Adrenal gland (tissue), 12 donors: Measurements from ENCODE around the gene FRY. TPM values are rescaled to one million over a fixed set of nuclear protein-coding genes. Genes with fewer than 3 reads are reported as not detected.

Experiments used
- DNase-seq, 7 donors: peaks; one replicate each; pipeline ENCODE4 v3.0.0-alpha.2; 2019 to 2020
- H3K27ac ChIP-seq, 5 donors: fragments of 200-600 bp; sonication (generic) in 4 of 5; 1 replicate in 3 of 5; 2 replicates in 2 of 5; pipeline versions ENCODE4 v1.5.1 to v1.8.0; 2016 to 2020; ENCODE audit warnings: mild to moderate bottlenecking in 1 of 5
- H3K27me3 ChIP-seq: fragments of 200-600 bp; 2 replicates; pipeline ENCODE4 v1.8.0; 2021
- H3K36me3 ChIP-seq, 2 donors: fragments of 200-600 bp; replicated peaks in 1 of 2; 1 replicate in 1 of 2; 2 replicates in 1 of 2; pipeline versions ENCODE4 v1.5.1 to v1.8.0; 2018 to 2022
- H3K4me1 ChIP-seq, 2 donors: fragments of 200-600 bp; replicated peaks in 1 of 2; 1 replicate in 1 of 2; 2 replicates in 1 of 2; pipeline versions ENCODE4 v1.5.1 to v1.8.0; 2018 to 2021
- H3K4me3 ChIP-seq, 4 donors: fragments of 200-600 bp; sonication (generic) in 3 of 4; one replicate each; pipeline ENCODE4 v1.5.1; 2016 to 2018
- H3K9me3 ChIP-seq, 3 donors: fragments of 200-600 bp; sonication (generic) in 1 of 3; replicated peaks in 1 of 3; 1 replicate in 2 of 3; 2 replicates in 1 of 3; pipeline versions ENCODE4 v1.5.1 to v1.8.0; 2016 to 2021
- POLR2A ChIP-seq, 2 donors: fragments of 450-650 bp; IDR thresholded peaks; one replicate each; pipeline ENCODE4 v1.6.1; 2017; ENCODE audit warnings: antibody characterized with exemption in 2 of 2, mild to moderate bottlenecking in 2 of 2, moderate library complexity in 1 of 2
- WGBS, 4 donors: extraction: QIAGEN DNeasy Blood & Tissue Kit in 2 of 4; methylation state at CpG; one replicate each; pipeline versions ENCODE4 v1.1.5 to v1.1.7; 2013 to 2017; 5-methylcytosine and 5-hydroxymethylcytosine counted together
- intact Hi-C, 2 donors: fragments of 100-400 bp; cut with DNase I; formaldehyde crosslinking; loops; one replicate each; pipeline versions ENCODE4 v1.14.1 to v1.15.0; 2022 to 2023
- polyA plus RNA-seq, 3 donors: library from polyadenylated mRNA; stranded (reverse); fragments of 200-250 nt in 2 of 3; fragments of 350-450 nt in 1 of 3; fragmentation: Illumina TruSeq in 1 of 3; extraction: RNeasy Lipid Tissue Mini Kit (QIAGEN cat#74804) in 1 of 3; gene quantifications; one replicate each; pipeline ENCODE4 v1.2.3, GENCODE V29; 2013 to 2014
- total RNA-seq, 9 donors: library from RNA; depleted of rRNA in 4 of 9; stranded (reverse); fragments of >200 nt in 4 of 9; fragments of 120-200 nt in 1 of 9; fragmentation: NEBNext Ultra II Directional in 1 of 9; extraction: Animal tissue kit (Norgen Biotek cat#: 25700) in 1 of 9; gene quantifications; one replicate each; pipeline versions ENCODE4 v1.1.0 to v1.2.4, GENCODE V29; 2013 to 2023
- TF ChIP-seq, protein P1 (sequence below), 6 experiments: fragments of 450-650 bp in 4 of 6; fragments of 200-600 bp in 2 of 6; sonication (generic) in 1 of 6; IDR thresholded peaks; 1 replicate in 5 of 6; 2 replicates in 1 of 6; pipeline versions ENCODE4 v1.5.1 to v1.8.0; 2016 to 2021; ENCODE audit warnings: antibody characterized with exemption in 6 of 6, mild to moderate bottlenecking in 2 of 6, moderate library complexity in 1 of 6
- donor health status: healthy with polysubstance abuse.
- donor health status: Bipolar disorder and iron deficiency.
- donor health status: DM: yes; HTN: yes; CAD: no.
- donor health status: DM: no; HTN: no; CAD: no.
- donor health status: DM: no; HTN: no; CAD: no.
- donor health status: DM: yes; HTN: yes; CAD: no.

The FRY gene
- total and polyA plus RNA-seq, 12 donors = 1.5 to 17.2 (median 7.3) TPM

DNA sequence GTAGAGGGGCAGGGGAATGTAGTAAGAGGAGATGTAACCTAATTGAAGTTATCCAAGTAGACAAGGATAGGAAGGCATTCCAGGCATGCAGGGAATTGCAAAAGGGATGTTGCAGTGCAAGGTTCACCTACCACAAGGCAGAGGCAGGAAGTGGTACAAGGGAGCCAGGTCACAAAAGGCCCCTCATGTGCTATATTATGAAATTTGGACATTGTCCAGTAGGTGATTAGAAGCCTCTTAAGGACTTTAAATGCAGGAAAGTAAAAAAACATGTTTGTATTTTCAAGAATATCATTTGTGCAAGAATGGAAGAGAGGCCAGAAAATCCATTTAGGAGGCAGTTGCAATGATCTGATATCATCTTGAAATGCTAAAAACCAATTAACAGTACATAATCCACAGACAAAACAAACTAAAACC, 111.4 kb downstream of the FRY start:
- no peaks in the 10 kb centered on the region for H3K9me3 ChIP-seq
- H3K27me3 ChIP-seq = no peaks in the 10 kb centered on the region
- no peak overlapping the region for H3K4me3 ChIP-seq
- DNase-seq = peak in 2 of 7 donors; percentile 2 to 63
- H3K27ac ChIP-seq = no peak overlapping the region
- no peaks in the 10 kb centered on the region for H3K36me3 ChIP-seq
- intact Hi-C loops = no loop called here
- no peaks in the 10 kb centered on the region for H3K4me1 ChIP-seq
- TF ChIP-seq, protein P1, sequence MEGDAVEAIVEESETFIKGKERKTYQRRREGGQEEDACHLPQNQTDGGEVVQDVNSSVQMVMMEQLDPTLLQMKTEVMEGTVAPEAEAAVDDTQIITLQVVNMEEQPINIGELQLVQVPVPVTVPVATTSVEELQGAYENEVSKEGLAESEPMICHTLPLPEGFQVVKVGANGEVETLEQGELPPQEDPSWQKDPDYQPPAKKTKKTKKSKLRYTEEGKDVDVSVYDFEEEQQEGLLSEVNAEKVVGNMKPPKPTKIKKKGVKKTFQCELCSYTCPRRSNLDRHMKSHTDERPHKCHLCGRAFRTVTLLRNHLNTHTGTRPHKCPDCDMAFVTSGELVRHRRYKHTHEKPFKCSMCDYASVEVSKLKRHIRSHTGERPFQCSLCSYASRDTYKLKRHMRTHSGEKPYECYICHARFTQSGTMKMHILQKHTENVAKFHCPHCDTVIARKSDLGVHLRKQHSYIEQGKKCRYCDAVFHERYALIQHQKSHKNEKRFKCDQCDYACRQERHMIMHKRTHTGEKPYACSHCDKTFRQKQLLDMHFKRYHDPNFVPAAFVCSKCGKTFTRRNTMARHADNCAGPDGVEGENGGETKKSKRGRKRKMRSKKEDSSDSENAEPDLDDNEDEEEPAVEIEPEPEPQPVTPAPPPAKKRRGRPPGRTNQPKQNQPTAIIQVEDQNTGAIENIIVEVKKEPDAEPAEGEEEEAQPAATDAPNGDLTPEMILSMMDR (IDR thresholded peaks at IDR 0.05) = no peak
- no peak for TF ChIP-seq POLR2A (IDR thresholded peaks at IDR 0.05)

DNA sequence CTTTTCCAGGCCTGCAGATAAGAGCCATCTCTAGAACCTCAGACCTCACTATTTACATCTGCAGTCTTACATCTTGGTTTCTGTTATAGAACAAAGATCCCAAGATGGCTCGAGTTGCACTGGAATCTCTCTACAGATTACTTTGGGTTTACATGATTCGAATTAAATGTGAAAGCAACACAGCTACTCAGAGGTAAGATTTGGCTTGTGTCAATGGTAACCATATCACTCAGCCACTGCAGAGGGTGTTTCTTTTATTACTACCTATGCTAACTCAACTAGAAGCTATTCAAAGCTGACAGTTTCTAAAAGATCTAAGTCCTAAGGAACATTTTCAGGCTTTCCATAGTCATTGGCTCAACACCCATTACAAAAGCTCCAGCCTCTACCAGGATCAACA, 115.6 kb downstream of the FRY start:
- no peak for TF ChIP-seq POLR2A (IDR thresholded peaks at IDR 0.05)
- TF ChIP-seq, protein P1 (IDR thresholded peaks at IDR 0.05) = no peak
- H3K27me3 ChIP-seq = no peaks in the 10 kb centered on the region
- WGBS, 4 donors = 84 to 96% (median 87%) methylated on average over 2 of the region's 2 CpGs
- H3K4me1 ChIP-seq = no peaks in the 10 kb centered on the region
- H3K4me3 ChIP-seq = no peak overlapping the region
- H3K9me3 ChIP-seq = peaks cover 0 to 5% (median 0%) of the 10 kb centered on the region in 3 donors
- no peak for DNase-seq
- intact Hi-C loops = no loop called here
- H3K36me3 ChIP-seq = no peaks in the 10 kb centered on the region
- no peak overlapping the region for H3K27ac ChIP-seq

DNA sequence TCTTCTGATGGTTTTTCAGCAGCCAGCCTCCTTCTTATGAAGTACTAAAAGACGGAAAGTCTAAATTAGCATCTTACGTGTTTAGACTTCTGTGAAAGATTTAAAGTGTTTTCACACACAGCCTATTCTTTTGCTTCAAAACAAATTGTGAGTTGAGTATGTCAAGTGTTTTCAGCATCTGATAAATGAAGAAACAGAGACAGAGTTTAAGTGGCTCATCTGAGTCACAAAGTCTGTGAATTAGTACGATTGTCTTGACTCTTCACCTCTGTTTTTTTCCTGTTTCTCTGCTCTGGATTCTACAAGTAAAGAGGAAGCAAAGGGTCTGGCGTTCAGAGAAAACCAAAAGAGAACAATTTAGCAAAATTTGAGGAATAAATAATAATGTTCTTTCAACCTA, 116.4 kb downstream of the FRY start:
- DNase-seq = no peak
- no peaks in the 10 kb centered on the region for H3K27me3 ChIP-seq
- no peak overlapping the region for H3K27ac ChIP-seq
- intact Hi-C loops = no loop called here
- TF ChIP-seq, protein P1 (IDR thresholded peaks at IDR 0.05) = no peak
- no peak for TF ChIP-seq POLR2A (IDR thresholded peaks at IDR 0.05)
- no peak overlapping the region for H3K4me3 ChIP-seq
- 53 to 63% (median 60%) methylated on average over 4 of the region's 4 CpGs for WGBS, 4 donors
- peaks cover 0 to 5% (median 0%) of the 10 kb centered on the region in 3 donors for H3K9me3 ChIP-seq
- no peaks in the 10 kb centered on the region for H3K4me1 ChIP-seq
- no peaks in the 10 kb centered on the region for H3K36me3 ChIP-seq

DNA sequence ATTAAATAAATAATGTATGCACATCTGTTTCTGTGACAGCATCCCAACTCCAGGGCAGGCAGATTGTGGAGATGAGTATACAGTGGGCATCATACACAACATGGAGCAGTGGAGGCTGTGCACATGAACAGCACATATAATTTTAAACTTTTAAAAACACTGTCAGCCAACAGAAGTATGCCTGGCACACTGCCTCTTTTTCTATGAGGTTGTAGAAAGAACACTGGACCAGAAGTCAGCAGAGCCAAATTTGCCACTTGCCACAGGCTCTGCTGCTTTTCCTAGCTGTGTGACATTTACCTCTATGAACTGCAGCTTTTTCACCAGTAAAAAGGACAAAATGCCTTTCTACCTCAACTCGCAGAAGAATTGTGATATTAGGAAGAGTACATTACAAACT, 118.7 kb downstream of the FRY start:
- Histone ChIP-seq H3K4me1 (no peaks in the 10 kb centered on the region), H3K36me3 (no peaks in the 10 kb centered on the region), H3K4me3 (no peak overlapping the region), H3K27me3 (no peaks in the 10 kb centered on the region), H3K9me3 (peaks cover 0 to 5% (median 0%) of the 10 kb centered on the region in 3 donors), H3K27ac (peak overlapping the region in 2 of 5 donors; percentile 43 to 50)
- intact Hi-C loops = no loop called here
- WGBS, 4 donors = 67 to 83% (median 71%) methylated on average over 1 of the region's 1 CpG
- TF ChIP-seq, protein P1 (IDR thresholded peaks at IDR 0.05) = no peak
- no peak for TF ChIP-seq POLR2A (IDR thresholded peaks at IDR 0.05)
- no peak for DNase-seq
